Esophagus muscularis mucosa (tissue), 4 donors: ENCODE measurements around the gene SNX9. TPM values are rescaled to one million over a fixed set of nuclear protein-coding genes. Genes with fewer than 3 reads are reported as not detected.

ENCODE experiments used
- DNase-seq: peaks from one replicate; pipeline ENCODE4 v3.0.0-alpha.2; 2017; ENCODE audit errors: extremely low spot score
- H3K27ac ChIP-seq, 4 donors: fragments of 200-600 bp; sonication (generic); replicated peaks in 1 of 4; 1 replicate in 3 of 4; 2 replicates in 1 of 4; pipeline ENCODE4 v1.5.1; 2016 to 2019; ENCODE audit warnings: mild to moderate bottlenecking in 1 of 4
- H3K27me3 ChIP-seq, 4 donors: fragments of 200-600 bp; sonication (generic); one replicate each; pipeline versions ENCODE4 v1.5.1 to v1.6.0; 2016 to 2019
- H3K36me3 ChIP-seq, 4 donors: fragments of 200-600 bp; sonication (generic); one replicate each; pipeline ENCODE4 v1.5.1; 2016 to 2019
- H3K4me1 ChIP-seq, 4 donors: fragments of 200-600 bp; sonication (generic); one replicate each; pipeline ENCODE4 v1.5.1; 2016 to 2019
- H3K4me3 ChIP-seq, 4 donors: fragments of 200-600 bp; sonication (generic); 1 replicate in 2 of 4; 2 replicates in 2 of 4; pipeline ENCODE4 v1.5.1; 2016 to 2019; ENCODE audit warnings: mild to moderate bottlenecking in 4 of 4, moderate library complexity in 1 of 4
- H3K9me3 ChIP-seq, 4 donors: fragments of 200-600 bp; sonication (generic); 1 replicate in 3 of 4; 2 replicates in 1 of 4; pipeline ENCODE4 v1.5.1; 2016 to 2019
- CTCF ChIP-seq, 3 experiments: fragments of 200-600 bp in 2 of 3; fragments of 450-650 bp in 1 of 3; sonication (generic) in 2 of 3; IDR thresholded peaks; one replicate each; pipeline ENCODE4 v1.5.1; 2017 to 2019; ENCODE audit warnings: antibody characterized with exemption in 3 of 3, mild to moderate bottlenecking in 2 of 3, moderate library complexity in 1 of 3
- EP300 ChIP-seq: sonication (generic); formaldehyde crosslinking; IDR thresholded peaks from one replicate; pipeline ENCODE4 v1.6.1; 2017; ENCODE audit warnings: antibody characterized with exemption
- POLR2A ChIP-seq: fragments of 450-650 bp; IDR thresholded peaks from one replicate; pipeline ENCODE4 v1.6.1; 2017; ENCODE audit warnings: antibody characterized with exemption, moderate library complexity, mild to moderate bottlenecking, low read depth
- POLR2AphosphoS5 ChIP-seq, 2 donors: sonication (generic); formaldehyde crosslinking; IDR thresholded peaks; one replicate each; pipeline ENCODE4 v1.6.1; 2017; ENCODE audit warnings: antibody characterized with exemption in 2 of 2
- WGBS: methylation state at CpG from one replicate; pipeline ENCODE4 v1.1.5; 2018; 5-methylcytosine and 5-hydroxymethylcytosine counted together
- intact Hi-C: fragments of 100-400 bp; cut with DNase I; formaldehyde crosslinking; loops from one replicate; pipeline ENCODE4 v1.15.1; 2023
- total RNA-seq, 4 donors: library from RNA; depleted of rRNA; stranded (reverse); fragments of >200 nt; gene quantifications; one replicate each; pipeline versions ENCODE4 v1.1.0 to v1.2.1, GENCODE V29; 2016

Gene SNX9
- total RNA-seq, 4 donors from 2014 or later, result 78.1 to 94.7 (median 85.1) TPM

- Histone ChIP-seq H3K4me3 (no peak overlapping the region), H3K27ac (no peak overlapping the region), H3K27me3 (no peaks in the 10 kb centered on the region), H3K36me3 (no peaks in the 10 kb centered on the region), H3K4me1 (peaks cover 32 to 66% (median 59%) of the 10 kb centered on the region in 4 donors), H3K9me3 (no peaks in the 10 kb centered on the region)
- DNase-seq, result no peak
- TF ChIP-seq POLR2AphosphoS5 (IDR thresholded peaks at IDR 0.05), result no peak
- TF ChIP-seq CTCF (IDR thresholded peaks at IDR 0.05), result no peak
- no peak for TF ChIP-seq POLR2A
- no peak for TF ChIP-seq EP300
- 61% methylated on average over 3 of the region's 3 CpGs for WGBS
- intact Hi-C loops, result no loop called here
Measured at GRCh38 chr6:157831424-157832249, 8.6 kb downstream of the SNX9 start.

- TF ChIP-seq CTCF (IDR thresholded peaks at IDR 0.05) (no peak), EP300 (no peak), POLR2A (no peak), POLR2AphosphoS5 (IDR thresholded peaks at IDR 0.05) (no peak)
- 87% methylated on average over 3 of the region's 3 CpGs for WGBS
- H3K36me3 ChIP-seq, result no peaks in the 10 kb centered on the region
- no peaks in the 10 kb centered on the region for H3K9me3 ChIP-seq
- H3K27me3 ChIP-seq, result no peaks in the 10 kb centered on the region
- H3K4me1 ChIP-seq, result peaks cover 34 to 67% (median 60%) of the 10 kb centered on the region in 4 donors
- no peak overlapping the region for H3K4me3 ChIP-seq
- intact Hi-C loops, result no loop called here
- no peak overlapping the region for H3K27ac ChIP-seq
- DNase-seq, result no peak
Measured at GRCh38 chr6:157832250-157832967, 9.4 kb downstream of the SNX9 start.

GRCh38 chr6:157834549-157834948 lies 11.5 kb downstream of the SNX9 start:
- TF ChIP-seq EP300, result no peak
- no peak for TF ChIP-seq POLR2A
- TF ChIP-seq CTCF (IDR thresholded peaks at IDR 0.05), result no peak
- no peak for TF ChIP-seq POLR2AphosphoS5 (IDR thresholded peaks at IDR 0.05)
- Histone ChIP-seq H3K4me1 (peaks cover 31 to 80% (median 73%) of the 10 kb centered on the region in 4 donors), H3K4me3 (no peak overlapping the region), H3K36me3 (no peaks in the 10 kb centered on the region), H3K27me3 (no peaks in the 10 kb centered on the region), H3K9me3 (no peaks in the 10 kb centered on the region), H3K27ac (no peak overlapping the region)
- 83% methylated on average over 6 of the region's 6 CpGs for WGBS
- no peak for DNase-seq
- intact Hi-C loops, result no loop called here

- no peak overlapping the region for H3K27ac ChIP-seq
- no peak for TF ChIP-seq POLR2A
- TF ChIP-seq CTCF (IDR thresholded peaks at IDR 0.05), result no peak
- 81% methylated on average over 5 of the region's 5 CpGs for WGBS
- peaks cover 34 to 84% (median 67%) of the 10 kb centered on the region in 4 donors for H3K4me1 ChIP-seq
- H3K36me3 ChIP-seq, result no peaks in the 10 kb centered on the region
- no peak overlapping the region for H3K4me3 ChIP-seq
- H3K27me3 ChIP-seq, result no peaks in the 10 kb centered on the region
- no peaks in the 10 kb centered on the region for H3K9me3 ChIP-seq
- intact Hi-C loops, result no loop called here
- DNase-seq, result no peak
Measured at GRCh38 chr6:157838718-157839430, 15.8 kb downstream of the SNX9 start.
